GM06990 (cell line): ENCODE data around the gene DAG1.
"Not testable (repeated sequence)": the region's sequence is repeated elsewhere in the genome, so short reads cannot be mapped to it uniquely, and the experiment has no call there.

Source experiments
- DNase-seq: peaks from one replicate; pipeline ENCODE4 v3.0.0-alpha.2; 2011; ENCODE audit not compliant: insufficient read length; ENCODE audit errors: extremely low read depth
- H3K27me3 ChIP-seq: replicated peaks from 2 replicates; pipeline ENCODE4 v1.6.0; 2011; ENCODE audit warnings: low read length; ENCODE audit not compliant: control insufficient read depth, insufficient read depth
- H3K36me3 ChIP-seq: 2 replicates; pipeline ENCODE4 v1.5.1; 2011; ENCODE audit warnings: low read length; ENCODE audit not compliant: control insufficient read depth, insufficient read depth
- H3K4me3 ChIP-seq: replicated peaks from 2 replicates; pipeline ENCODE4 v1.5.1; 2011; ENCODE audit warnings: low read depth, mild to moderate bottlenecking, control low read depth, low read length
- CTCF ChIP-seq: IDR thresholded peaks from 2 replicates; pipeline ENCODE4 v1.5.1; 2011; ENCODE audit warnings: low read length, control low read depth, mild to moderate bottlenecking, inconsistent platforms; ENCODE audit not compliant: insufficient read depth, poor library complexity, severe bottlenecking

Gene DAG1

DNA sequence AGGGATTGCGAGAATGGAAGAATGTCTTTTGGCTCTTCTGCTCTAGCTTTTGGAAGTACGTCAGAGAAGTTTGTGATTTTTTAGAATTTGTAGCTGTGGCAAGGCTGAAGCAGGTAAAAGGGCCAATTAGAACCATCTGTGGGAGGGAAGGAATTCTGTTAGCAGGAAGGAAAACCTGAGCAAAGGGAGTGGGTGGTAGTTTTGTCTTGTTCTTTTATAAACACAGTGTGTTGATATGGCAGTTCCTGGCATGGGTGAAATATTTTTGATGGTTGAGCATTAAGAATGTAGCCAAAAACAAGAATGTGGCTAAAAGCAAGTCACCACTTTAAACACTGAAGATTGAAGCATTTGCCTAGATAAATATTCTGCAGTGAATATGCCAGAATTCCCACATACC is 23.8 kb downstream of the DAG1 start:
- no peak for TF ChIP-seq CTCF
- Histone ChIP-seq H3K36me3 (peaks cover 2% of the 10 kb centered on the region), H3K4me3 (no peak overlapping the region), H3K27me3 (no peaks in the 10 kb centered on the region)
- no peak for DNase-seq

DNA sequence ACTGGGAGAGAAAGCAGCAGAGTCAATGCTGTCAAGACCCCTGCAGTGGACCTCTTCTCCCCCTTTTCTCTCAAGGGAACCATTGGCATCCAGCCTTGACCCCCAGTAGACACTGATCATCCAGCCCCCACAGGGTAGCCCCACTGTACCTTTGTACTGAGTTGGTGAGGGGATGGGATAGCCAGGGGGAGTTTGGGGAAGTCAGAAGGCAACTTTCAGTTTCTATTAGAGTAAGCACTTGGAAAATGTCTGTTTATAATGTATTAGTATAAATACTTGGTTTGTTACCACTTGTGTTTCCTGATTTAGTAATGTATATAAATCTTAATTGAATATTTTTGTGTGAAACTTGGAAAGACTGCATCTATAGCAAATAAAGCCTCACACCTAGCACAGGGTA is 25.0 kb downstream of the DAG1 start:
- no peak for TF ChIP-seq CTCF
- DNase-seq, result no peak
- H3K4me3 ChIP-seq, result no peak overlapping the region
- no peaks in the 10 kb centered on the region; the same call in none of the 2 replicates for H3K36me3 ChIP-seq
- H3K27me3 ChIP-seq, result no peaks in the 10 kb centered on the region

DNA sequence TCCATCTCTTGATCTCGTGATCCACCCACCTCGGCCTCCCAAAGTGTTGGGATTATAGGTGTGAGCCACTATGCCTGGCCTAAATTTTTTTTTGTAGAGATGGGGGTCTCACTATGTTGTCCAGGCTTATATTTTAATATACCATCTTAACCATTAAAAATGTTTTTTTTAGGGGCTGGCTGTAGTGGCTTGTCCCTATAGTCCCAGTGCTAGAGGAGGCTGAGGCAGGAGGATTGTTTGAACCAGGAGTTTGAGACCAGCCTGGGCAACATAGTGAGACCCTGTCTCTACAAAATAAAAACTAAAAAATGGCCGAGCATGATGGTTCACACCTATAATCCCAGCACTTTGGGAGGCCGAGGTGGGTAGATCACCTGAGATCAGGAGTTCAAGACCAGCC is 26.8 kb downstream of the DAG1 start:
- not testable (repeated sequence) for H3K4me3 ChIP-seq, H3K27me3 ChIP-seq, DNase-seq, H3K36me3 ChIP-seq

DNA sequence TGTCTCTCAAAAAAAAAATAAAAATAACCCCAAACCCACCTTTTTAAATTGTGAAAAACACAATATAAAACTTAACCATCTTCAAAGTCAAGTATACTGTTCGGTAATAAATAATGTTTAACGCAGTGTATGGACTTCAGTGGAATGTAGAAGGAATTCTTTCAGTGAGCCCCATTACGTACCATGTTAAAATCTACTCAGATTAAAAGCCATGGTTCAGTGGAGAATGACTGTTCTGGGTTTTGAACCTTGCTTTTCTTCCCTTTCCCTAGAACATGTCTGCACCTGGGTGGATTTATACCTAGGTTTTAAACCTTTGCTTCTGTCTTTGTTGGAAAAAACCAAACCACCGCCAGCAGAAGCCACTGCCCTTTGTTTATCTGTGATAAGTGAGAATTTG is 27.5 kb downstream of the DAG1 start:
- TF ChIP-seq CTCF, result no peak
- no peaks in the 10 kb centered on the region for H3K27me3 ChIP-seq
- no peaks in the 10 kb centered on the region; the same call in none of the 2 replicates for H3K36me3 ChIP-seq
- no peak for DNase-seq
- no peak overlapping the region for H3K4me3 ChIP-seq

- Histone ChIP-seq H3K27me3 (no peaks in the 10 kb centered on the region), H3K4me3 (no peak overlapping the region), H3K36me3 (no peaks in the 10 kb centered on the region; the same call in none of the 2 replicates)
- TF ChIP-seq CTCF, result no peak
- no peak for DNase-seq
Observed at GRCh38 chr3:49498239-49498638, 28.2 kb downstream of the DAG1 start.

DNA sequence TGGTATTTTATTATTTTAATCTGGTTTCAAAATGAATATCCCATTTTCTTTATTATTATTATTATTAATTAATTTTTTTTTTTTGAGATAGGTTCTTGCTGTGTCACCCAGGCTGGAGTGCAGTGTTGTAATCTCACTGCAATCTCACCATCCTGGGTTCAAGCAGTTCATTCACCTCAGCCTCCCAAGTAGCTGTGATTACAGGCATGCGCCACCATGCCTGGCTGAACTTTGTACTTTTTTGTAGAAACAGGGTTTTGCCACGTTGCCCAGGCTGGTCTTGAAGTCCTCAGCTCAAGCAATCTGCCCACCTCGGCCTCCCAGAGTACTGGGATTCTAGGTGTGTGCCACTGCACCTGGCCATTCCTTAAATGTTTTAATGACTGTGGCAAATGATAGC is 28.6 kb downstream of the DAG1 start:
- Histone ChIP-seq H3K36me3 (no peaks in the 10 kb centered on the region; the same call in 1 of the 2 replicates), H3K27me3 (no peaks in the 10 kb centered on the region), H3K4me3 (no peak overlapping the region)
- TF ChIP-seq CTCF, result no peak
- no peak for DNase-seq
